ENCODE measurements around the gene SLC22A23.

Gene SLC22A23

GRCh38 chr6:3293271-3294155 lies 163.3 kb downstream of the SLC22A23 start:
- DNase-seq, result no peak

- no peak for DNase-seq
Observed at GRCh38 chr6:3292431-3293197, 164.2 kb downstream of the SLC22A23 start.

DNA sequence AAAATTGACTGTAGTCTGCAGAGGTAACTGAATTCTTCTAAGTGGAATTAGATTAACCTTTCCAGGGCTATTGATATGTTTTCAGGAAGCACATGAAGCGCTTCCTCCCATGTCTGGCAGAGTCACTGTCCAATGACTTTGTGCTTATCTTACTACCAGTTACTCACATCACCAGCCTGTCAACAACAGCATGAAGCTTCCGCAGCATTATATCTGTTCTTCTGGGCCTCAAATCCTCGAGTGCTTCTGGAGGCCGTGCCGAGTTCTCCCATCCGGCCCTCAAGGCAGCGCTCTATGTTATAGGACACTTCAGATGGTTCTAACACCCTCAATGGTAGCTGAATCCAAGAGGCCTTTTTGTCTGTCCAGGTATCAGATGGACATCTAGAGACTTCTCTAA lies 164.9 kb downstream of the SLC22A23 start:
- no peak for DNase-seq

DNA sequence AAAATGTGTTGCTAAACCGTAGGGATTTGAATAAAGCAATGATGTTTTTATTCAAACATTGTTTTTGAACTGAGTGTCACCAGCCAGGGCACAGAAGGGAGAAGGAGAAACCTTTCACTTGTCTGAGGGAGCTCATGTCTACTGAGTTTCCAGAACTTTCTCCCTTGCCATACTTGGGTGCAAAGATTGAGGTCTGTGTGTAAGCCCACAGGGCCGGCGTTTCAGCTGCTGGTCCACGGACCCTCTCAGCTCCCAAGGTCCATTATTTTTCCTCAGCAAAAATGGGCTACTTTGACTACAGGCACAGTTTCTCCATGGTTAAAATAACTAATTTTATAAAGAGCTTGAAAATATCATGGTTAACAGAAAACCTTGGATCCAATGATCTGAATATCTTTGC lies 165.5 kb downstream of the SLC22A23 start:
- no peak for DNase-seq

- no peak for DNase-seq
Observed at GRCh38 chr6:3290931-3291211, 166.0 kb downstream of the SLC22A23 start.

GRCh38 chr6:3290149-3290930 lies 166.5 kb downstream of the SLC22A23 start:
- no peak for DNase-seq

- DNase-seq, result no peak
Observed at GRCh38 chr6:3289664-3290055, 167.2 kb downstream of the SLC22A23 start.

GRCh38 chr6:3288711-3289663 lies 167.9 kb downstream of the SLC22A23 start:
- DNase-seq, result peak; percentile 20

GRCh38 chr6:3287976-3288707 lies 168.7 kb downstream of the SLC22A23 start:
- no peak for DNase-seq

GRCh38 chr6:3287308-3287707 lies 169.5 kb downstream of the SLC22A23 start:
- DNase-seq, result no peak

DNA sequence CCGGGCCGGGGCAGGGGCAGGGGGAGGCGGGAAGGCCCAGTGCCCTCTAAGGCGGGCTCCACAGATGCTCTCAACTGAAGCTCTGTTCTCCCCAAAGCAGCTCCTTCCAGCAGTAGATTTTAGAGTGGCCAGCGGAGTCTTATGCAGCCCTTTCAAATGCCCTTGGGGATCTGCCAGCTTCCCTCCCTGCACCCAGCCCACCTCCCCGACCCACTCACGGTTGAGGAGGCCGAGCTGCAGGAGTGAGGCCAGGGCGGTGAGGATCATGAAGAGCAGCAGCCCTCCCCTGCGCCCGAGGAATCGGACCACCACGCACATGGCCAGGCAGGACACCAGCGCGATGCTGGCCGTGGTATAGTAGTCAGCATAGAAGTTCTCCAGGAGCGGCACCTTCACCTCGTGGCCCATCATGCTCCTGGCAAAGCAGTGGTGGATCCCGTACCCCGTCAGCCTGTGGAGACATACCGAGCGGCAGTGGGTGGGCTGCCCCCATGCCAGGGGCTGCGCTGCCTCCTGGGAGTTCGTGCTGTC lies 170.1 kb downstream of the SLC22A23 start:
- DNase-seq, result no peak

- DNase-seq, result no peak
Observed at GRCh38 chr6:3285732-3286131, 171.1 kb downstream of the SLC22A23 start.

- no peak for DNase-seq
Observed at GRCh38 chr6:3285049-3285639, 171.7 kb downstream of the SLC22A23 start.

DNA sequence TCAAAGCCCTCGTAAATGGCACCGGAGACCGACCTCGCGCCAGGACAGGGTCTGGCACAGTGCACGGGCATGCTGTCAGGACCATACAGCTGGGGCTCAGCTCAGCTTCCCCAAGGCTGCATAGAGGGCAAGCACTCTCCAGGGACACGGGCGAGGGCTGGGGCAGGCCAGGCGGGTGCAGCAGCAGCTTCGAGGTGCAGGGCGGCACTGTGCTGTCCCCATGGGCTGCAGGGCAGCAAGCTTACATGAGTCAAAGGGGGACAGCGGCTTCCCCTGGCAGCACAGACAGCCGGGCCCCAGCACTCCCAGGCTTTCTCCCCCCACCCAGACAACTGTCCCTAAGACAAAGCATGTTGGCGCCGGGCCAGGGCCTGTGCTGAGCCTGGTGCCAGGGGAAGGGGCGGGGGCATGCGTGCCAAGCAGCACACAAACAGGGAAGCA lies 172.4 kb downstream of the SLC22A23 start:
- DNase-seq, result no peak

- DNase-seq, result no peak
Observed at GRCh38 chr6:3283641-3284435, 173.0 kb downstream of the SLC22A23 start.

- no peak for DNase-seq
Observed at GRCh38 chr6:3283241-3283640, 173.6 kb downstream of the SLC22A23 start.

DNA sequence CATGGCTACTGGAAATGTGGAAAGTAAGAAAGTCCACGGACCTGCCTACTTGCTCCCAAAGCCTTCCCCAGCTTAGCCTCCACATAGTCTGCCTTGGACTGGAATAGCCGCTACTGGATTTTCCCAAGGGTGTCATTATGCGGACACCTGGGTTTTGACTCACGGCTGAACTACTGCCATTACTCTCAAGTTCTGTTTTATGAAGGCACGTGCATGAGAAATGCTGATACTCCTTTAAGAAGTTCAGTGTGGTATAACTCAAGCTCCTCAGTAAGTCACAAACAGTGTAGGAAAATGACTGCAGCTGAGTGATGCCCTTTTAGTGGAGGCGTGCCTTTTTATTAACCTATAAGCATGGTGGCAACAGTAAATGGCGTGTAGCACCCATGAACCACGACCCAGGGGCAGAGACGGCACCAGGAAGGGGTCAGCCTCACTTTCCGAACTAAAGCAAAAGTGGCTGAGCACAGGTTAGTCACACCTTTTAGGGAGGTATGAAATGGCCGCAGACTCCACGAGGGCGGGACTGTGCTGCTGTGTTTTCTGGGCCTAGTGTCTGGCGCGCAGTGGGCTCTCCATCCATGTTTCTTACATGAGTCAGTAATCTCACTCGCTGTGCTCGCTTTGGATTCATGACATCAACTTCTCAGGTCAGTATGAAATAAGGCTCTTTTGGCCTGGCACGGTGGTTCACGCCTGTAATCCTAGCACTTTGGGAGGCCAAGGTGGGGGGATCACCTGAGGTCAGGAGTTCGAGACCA lies 174.2 kb downstream of the SLC22A23 start:
- no peak for DNase-seq

DNA sequence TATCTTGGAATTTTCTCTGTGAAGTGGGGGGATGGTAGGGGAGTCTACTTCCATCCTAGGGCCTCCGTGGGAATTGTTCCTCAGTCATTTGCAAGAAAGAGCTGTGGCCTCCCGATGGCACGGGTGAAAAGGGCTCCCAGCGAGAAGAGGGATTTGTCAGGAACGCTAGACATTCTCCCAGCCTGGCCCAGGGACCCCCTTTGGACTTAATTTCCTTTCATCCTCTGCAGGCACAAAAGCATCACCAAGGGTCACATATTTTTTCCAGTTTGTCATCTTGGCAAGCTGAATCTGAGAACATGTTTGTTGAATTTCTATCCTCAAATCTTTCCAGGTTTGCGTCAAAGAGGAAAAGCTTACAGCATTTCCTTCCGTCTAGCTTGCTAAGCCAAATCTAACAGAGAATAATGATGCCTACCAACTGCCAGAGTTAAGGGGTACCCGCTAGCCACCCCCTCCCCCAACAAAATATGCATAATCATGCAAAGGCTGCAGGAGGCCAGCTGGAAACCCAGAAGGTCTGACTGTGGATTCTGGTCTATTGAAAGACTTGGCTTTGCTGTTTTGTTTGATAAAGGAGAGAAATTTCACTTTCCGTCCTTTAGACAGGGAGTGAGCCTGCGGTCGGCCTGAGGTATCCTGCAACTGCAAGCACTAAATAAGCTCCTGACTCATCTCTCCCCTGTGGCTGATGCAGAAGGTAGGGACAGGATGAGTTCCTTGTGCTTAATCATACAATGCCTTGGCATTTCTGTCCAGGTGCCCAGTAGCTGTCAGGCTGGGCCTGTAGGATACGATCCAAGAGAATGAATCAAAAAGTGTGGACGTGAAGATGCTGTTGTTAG lies 175.0 kb downstream of the SLC22A23 start:
- no peak for DNase-seq

Measured in activated CD4-positive, CD25-positive, alpha-beta regulatory T cell treated with anti-CD3 and anti-CD28 coated beads, Interleukin-2, amount 50 U/mL, for 72 hours (primary cell).